GM18867 (cell line): ENCODE results near the gene KDM4B.
"Not testable (repeated sequence)": the region's sequence is repeated elsewhere in the genome, so short reads cannot be mapped to it uniquely, and the experiment has no call there.

Source experiments
- ATAC-seq: cut with Tn5 transposase; IDR thresholded peaks from one replicate; pipeline ENCODE4 v1.9.1; 2021; ENCODE audit warnings: mild to moderate bottlenecking, moderate library complexity; ENCODE audit not compliant: unreplicated experiment

The KDM4B gene

GRCh38 chr19:5011476-5012238 lies 42.7 kb downstream of the KDM4B start:
- ATAC-seq = no peak

GRCh38 chr19:5012688-5013457 lies 44.0 kb downstream of the KDM4B start:
- ATAC-seq = no peak

- ATAC-seq = no peak
Measured at GRCh38 chr19:5013761-5014160, 44.8 kb downstream of the KDM4B start.

- ATAC-seq = no peak
Measured at GRCh38 chr19:5014941-5015340, 46.0 kb downstream of the KDM4B start.

- ATAC-seq = no peak
Measured at GRCh38 chr19:5016268-5016667, 47.4 kb downstream of the KDM4B start.

GRCh38 chr19:5016781-5017180 lies 47.9 kb downstream of the KDM4B start:
- no peak for ATAC-seq

- ATAC-seq = no peak
Measured at GRCh38 chr19:5017235-5017634, 48.3 kb downstream of the KDM4B start.

- no peak for ATAC-seq
Measured at GRCh38 chr19:5018224-5019015, 49.5 kb downstream of the KDM4B start.

- no peak for ATAC-seq
Measured at GRCh38 chr19:5020368-5020767, 51.5 kb downstream of the KDM4B start.

GRCh38 chr19:5021046-5021445 lies 52.1 kb downstream of the KDM4B start:
- ATAC-seq = no peak

GRCh38 chr19:5022066-5022860 lies 53.4 kb downstream of the KDM4B start:
- no peak for ATAC-seq

- ATAC-seq = no peak
Measured at GRCh38 chr19:5023128-5023571, 54.2 kb downstream of the KDM4B start.

GRCh38 chr19:5024282-5024681 lies 55.4 kb downstream of the KDM4B start:
- ATAC-seq = no peak

- no peak for ATAC-seq
Measured at GRCh38 chr19:5025027-5025426, 56.1 kb downstream of the KDM4B start.

GRCh38 chr19:5026706-5027273 lies 57.9 kb downstream of the KDM4B start:
- ATAC-seq = no peak

- ATAC-seq = no peak
Measured at GRCh38 chr19:5028229-5028886, 59.4 kb downstream of the KDM4B start.

- ATAC-seq = not testable (repeated sequence)
Measured at GRCh38 chr19:5029596-5029995, 60.7 kb downstream of the KDM4B start.

- no peak for ATAC-seq
Measured at GRCh38 chr19:5030136-5030820, 61.4 kb downstream of the KDM4B start.

- no peak for ATAC-seq
Measured at GRCh38 chr19:5030822-5031221, 61.9 kb downstream of the KDM4B start.
